Ovary (tissue), 9 donors: ENCODE data around the gene AIMP2. TPM values are rescaled to one million over a fixed set of nuclear protein-coding genes. Genes with fewer than 3 reads are reported as not detected.

Experiments
- DNase-seq, 5 donors: peaks; one replicate each; pipeline ENCODE4 v3.0.0-alpha.2; 2019 to 2020
- H3K27ac ChIP-seq, 2 donors: fragments of 200-600 bp; one replicate each; pipeline versions ENCODE4 v1.5.1 to v1.8.0; 2019 to 2022
- H3K27me3 ChIP-seq: fragments of 200-600 bp; one replicate; pipeline ENCODE4 v1.8.0; 2022
- H3K36me3 ChIP-seq: fragments of 200-600 bp; sonication (generic); one replicate; pipeline ENCODE4 v1.5.1; 2019
- H3K4me1 ChIP-seq: one replicate; pipeline ENCODE4 v1.8.1; 2013; ENCODE audit warnings: mild to moderate bottlenecking, moderate library complexity; ENCODE audit not compliant: insufficient read depth
- H3K4me3 ChIP-seq: fragments of 200-600 bp; sonication (generic); one replicate; pipeline ENCODE4 v1.5.1; 2017
- H3K9me3 ChIP-seq, 2 donors: fragments of 200-600 bp in 1 of 2; sonication (generic) in 1 of 2; one replicate each; pipeline versions ENCODE4 v1.5.1 to v1.8.1; 2013 to 2019; ENCODE audit warnings: mild to moderate bottlenecking in 1 of 2, moderate library complexity in 1 of 2
- CTCF ChIP-seq, 3 donors: fragments of 450-650 bp in 2 of 3; fragments of 200-600 bp in 1 of 3; IDR thresholded peaks; one replicate each; pipeline versions ENCODE4 v1.5.1 to v1.8.0; 2016 to 2022; ENCODE audit warnings: antibody characterized with exemption in 3 of 3, mild to moderate bottlenecking in 1 of 3
- EP300 ChIP-seq: sonication (generic); formaldehyde crosslinking; IDR thresholded peaks from one replicate; pipeline ENCODE4 v1.6.1; 2017; ENCODE audit warnings: antibody characterized with exemption
- POLR2A ChIP-seq: fragments of 450-650 bp; IDR thresholded peaks from one replicate; pipeline ENCODE4 v1.6.1; 2017; ENCODE audit warnings: antibody characterized with exemption, mild to moderate bottlenecking, moderate library complexity
- WGBS, 3 donors: extraction: QIAGEN DNeasy Blood & Tissue Kit in 1 of 3; methylation state at CpG; one replicate each; pipeline versions ENCODE4 v1.1.5 to v1.1.7; 2013 to 2017; 5-methylcytosine and 5-hydroxymethylcytosine counted together
- intact Hi-C, 4 donors: fragments of 100-400 bp; cut with DNase I; formaldehyde crosslinking; loops; one replicate each; pipeline versions ENCODE4 v1.11.0 to v1.15.1; 2022 to 2023
- polyA plus RNA-seq, 2 donors: library from polyadenylated mRNA; stranded (reverse); fragments of 200-250 nt in 1 of 2; fragments of 350-450 nt in 1 of 2; fragmentation: Illumina TruSeq in 1 of 2; extraction: RNeasy Lipid Tissue Mini Kit (QIAGEN cat#74804) in 1 of 2; gene quantifications; one replicate each; pipeline ENCODE4 v1.2.3, GENCODE V29; 2013 to 2014
- total RNA-seq, 7 donors: library from RNA; depleted of rRNA in 2 of 7; stranded (reverse); fragments of >200 nt in 2 of 7; fragmentation: NEBNext Ultra II Directional in 3 of 7; extraction: Animal tissue kit (Norgen Biotek cat#: 25700) in 3 of 7; gene quantifications; one replicate each; pipeline versions ENCODE4 v1.1.0 to v1.2.4, GENCODE V29; 2016 to 2023
- donor health status: DM: no; HTN: no; CAD: no; lungs with moderate emphysema.
- donor health status: DM: no; HTN: no; CAD: no.
- donor health status: Bipolar disorder and iron deficiency.
- donor health status: DM: yes; HTN: yes; CAD: no.
- donor health status: DM: no; HTN: no; CAD: no.
- donor health status: DM: yes; HTN: yes; CAD: no.

Gene AIMP2
- total and polyA plus RNA-seq, 9 donors: 14.1 to 37.1 (median 17.8) TPM

GRCh38 chr7:6012355-6013104, 3.5 kb downstream of the AIMP2 start:
- H3K4me1 ChIP-seq: peaks cover 6% of the 10 kb centered on the region
- no peaks in the 10 kb centered on the region for H3K9me3 ChIP-seq
- 77 to 82% (median 82%) methylated on average over 14 of the region's 14 CpGs for WGBS, 3 donors
- DNase-seq: no peak
- H3K27ac ChIP-seq: no peak overlapping the region
- intact Hi-C loops: no loop called here
- H3K27me3 ChIP-seq: no peaks in the 10 kb centered on the region
- H3K4me3 ChIP-seq: no peak overlapping the region
- TF ChIP-seq POLR2A: no peak
- TF ChIP-seq EP300: no peak
- TF ChIP-seq CTCF (IDR thresholded peaks at IDR 0.05): no peak
- no peaks in the 10 kb centered on the region for H3K36me3 ChIP-seq

- Histone ChIP-seq H3K9me3 (no peaks in the 10 kb centered on the region), H3K27me3 (no peaks in the 10 kb centered on the region), H3K27ac (no peak overlapping the region), H3K36me3 (no peaks in the 10 kb centered on the region), H3K4me3 (no peak overlapping the region), H3K4me1 (peaks cover 3% of the 10 kb centered on the region)
- 50 to 57% (median 56%) methylated on average over 8 of the region's 8 CpGs for WGBS, 3 donors
- intact Hi-C loops: no loop called here
- TF ChIP-seq CTCF (IDR thresholded peaks at IDR 0.05): no peak
- TF ChIP-seq EP300: no peak
- TF ChIP-seq POLR2A: no peak
- peak; percentile 61 to 90 (median 80) for DNase-seq
Measured at GRCh38 chr7:6015917-6016652, 7.0 kb downstream of the AIMP2 start.

GRCh38 chr7:6016653-6016966, 7.5 kb downstream of the AIMP2 start:
- WGBS, 3 donors: 92 to 94% (median 93%) methylated on average over 8 of the region's 8 CpGs
- DNase-seq: no peak
- no peak overlapping the region for H3K27ac ChIP-seq
- TF ChIP-seq EP300 (no peak), CTCF (IDR thresholded peaks at IDR 0.05) (no peak), POLR2A (no peak)
- H3K27me3 ChIP-seq: no peaks in the 10 kb centered on the region
- H3K4me1 ChIP-seq: peaks cover 3% of the 10 kb centered on the region
- no peak overlapping the region for H3K4me3 ChIP-seq
- intact Hi-C loops: no loop called here
- H3K36me3 ChIP-seq: no peaks in the 10 kb centered on the region
- no peaks in the 10 kb centered on the region for H3K9me3 ChIP-seq

GRCh38 chr7:6020371-6021286, 11.6 kb downstream of the AIMP2 start:
- H3K9me3 ChIP-seq: no peaks in the 10 kb centered on the region
- intact Hi-C loops: no loop called here
- H3K36me3 ChIP-seq: no peaks in the 10 kb centered on the region
- peaks cover 3% of the 10 kb centered on the region for H3K4me1 ChIP-seq
- no peak overlapping the region for H3K27ac ChIP-seq
- 80 to 83% (median 83%) methylated on average over 11 of the region's 11 CpGs for WGBS, 3 donors
- H3K4me3 ChIP-seq: no peak overlapping the region
- TF ChIP-seq CTCF (IDR thresholded peaks at IDR 0.05) (no peak), EP300 (no peak), POLR2A (no peak)
- DNase-seq: no peak
- H3K27me3 ChIP-seq: no peaks in the 10 kb centered on the region
